K562 (cell line): ENCODE data around the gene KIF6. TPM values are rescaled to one million over a fixed set of nuclear protein-coding genes. Genes with fewer than 3 reads are reported as not detected.

ENCODE experiments used
- ATAC-seq: fragments of 200-7000 bp; cut with Tn5 transposase; 3 replicates; pipeline ENCODE4 v1.9.1; 2020; ENCODE audit warnings: moderate library complexity
- BruUV-seq: library from RNA; stranded (reverse); fragments of 400-500 nt; replicated peaks from 2 replicates; lab custom pipeline; 2021; lab: Mats Ljungman, UMichigan
- CTCF ChIA-PET: fragments of 300-600 bp; formaldehyde crosslinking; extraction: SDS; loops from one replicate; lab custom pipeline; 2021; ENCODE audit warnings: low intra/inter-chr PET ratio; lab: Yijun Ruan, JAX
- POLR2A ChIA-PET: fragments of 300-600, 350-650 bp; sonication (Branson Sonifier 250); formaldehyde crosslinking; extraction: SDS; loops from one replicate; lab custom pipeline; 2021; ENCODE audit warnings: antibody characterized with exemption, inconsistent platforms; lab: Yijun Ruan, JAX
- DNase-seq, 4 experiments: peaks; one replicate each; pipeline versions ENCODE4 v3.0.0 to v3.0.0-alpha.2; 2011 to 2018; ENCODE audit warnings: low spot score in 3 of 4, mixed read lengths in 3 of 4; ENCODE audit errors: extremely low read depth in 1 of 4
- FAIRE-seq: peaks from 2 replicates; lab custom pipeline; 2011; peaks lifted over from hg19 to GRCh38; lab: Jason Lieb, UNC
- H2AFZ ChIP-seq: 2 replicates; pipeline ENCODE4 v1.6.0; 2011; ENCODE audit warnings: low read depth, low read length, control low read depth, inconsistent platforms
- H3K27ac ChIP-seq: fragments of 200-600 bp; 3 replicates; pipeline ENCODE4 v1.8.0; 2011; ENCODE audit warnings: low read depth, mild to moderate bottlenecking, control low read depth, inconsistent platforms, low read length, moderate library complexity, mixed read lengths; ENCODE audit errors: extremely low read depth
- H3K27me3 ChIP-seq, 2 experiments: fragments of 300-600 bp in 1 of 2; 2 replicates in 1 of 2; 3 replicates in 1 of 2; pipeline versions ENCODE4 v1.6.0 to v1.8.0; 2011; ENCODE audit warnings: inconsistent platforms in 2 of 2, low read length in 2 of 2, mild to moderate bottlenecking in 1 of 2, mixed read lengths in 1 of 2, moderate library complexity in 1 of 2; ENCODE audit not compliant: control insufficient read depth in 2 of 2, insufficient read depth in 2 of 2
- H3K36me3 ChIP-seq: fragments of 300-600 bp; 3 replicates; pipeline ENCODE4 v1.8.0; 2011; ENCODE audit warnings: mild to moderate bottlenecking, low read length, inconsistent platforms; ENCODE audit not compliant: control insufficient read depth, insufficient read depth
- H3K4me1 ChIP-seq, 2 experiments: fragments of 200-600 bp in 1 of 2; replicated peaks in 1 of 2; 2 replicates in 1 of 2; 3 replicates in 1 of 2; pipeline versions ENCODE4 v1.5.1 to v1.8.0; 2011; ENCODE audit warnings: inconsistent platforms in 2 of 2, low read length in 2 of 2, mild to moderate bottlenecking in 1 of 2, mixed read lengths in 1 of 2, moderate library complexity in 1 of 2; ENCODE audit not compliant: control insufficient read depth in 2 of 2, insufficient read depth in 2 of 2
- H3K4me2 ChIP-seq: 2 replicates; pipeline ENCODE4 v1.6.1; 2011; ENCODE audit warnings: low read length, control low read depth, inconsistent platforms, mixed read lengths; ENCODE audit not compliant: insufficient read depth
- H3K4me3 ChIP-seq: fragments of 200-600 bp; sonication (generic), shearing (Covaris generic); 2 replicates; pipeline ENCODE4 v1.5.1; 2016; ENCODE audit warnings: control low read depth, inconsistent platforms
- H3K79me2 ChIP-seq: fragments of 200-600 bp; 3 replicates; pipeline ENCODE4 v1.8.0; 2011; ENCODE audit warnings: low read length, inconsistent platforms; ENCODE audit not compliant: control insufficient read depth, insufficient read depth
- H3K9ac ChIP-seq, 2 experiments: 2 replicates each; pipeline versions ENCODE4 v1.6.0 to v1.6.1; 2011; ENCODE audit warnings: low read depth in 2 of 2, low read length in 2 of 2, control low read depth in 1 of 2, inconsistent platforms in 1 of 2, mild to moderate bottlenecking in 1 of 2, mixed read lengths in 1 of 2; ENCODE audit not compliant: insufficient read depth in 1 of 2
- H3K9me1 ChIP-seq: one replicate; pipeline ENCODE4 v1.6.0; 2011; ENCODE audit warnings: inconsistent platforms, mild to moderate bottlenecking, low read length, moderate library complexity; ENCODE audit not compliant: control insufficient read depth, insufficient read depth
- H3K9me3 ChIP-seq: replicated peaks from 2 replicates; pipeline ENCODE4 v1.5.1; 2011; ENCODE audit warnings: low read depth, low read length, inconsistent platforms; ENCODE audit not compliant: control insufficient read depth, insufficient read depth
- H4K20me1 ChIP-seq: replicated peaks from 2 replicates; pipeline ENCODE4 v1.6.1; 2011; ENCODE audit warnings: low read length, inconsistent platforms, mixed read lengths; ENCODE audit not compliant: control insufficient read depth, insufficient read depth
- ARHGAP35 ChIP-seq: fragments of 450-650 bp; IDR thresholded peaks from 2 replicates; pipeline ENCODE4 v1.6.1; 2018; ENCODE audit not compliant: partially characterized antibody
- DEAF1 ChIP-seq: fragments of 450-650 bp; formaldehyde crosslinking; IDR thresholded peaks from 2 replicates; pipeline ENCODE4 v1.4.0; 2020; ENCODE audit warnings: mild to moderate bottlenecking, moderate library complexity
- DNMT1 ChIP-seq: fragments of 450-650 bp; IDR thresholded peaks from 2 replicates; pipeline ENCODE4 v1.6.1; 2016; ENCODE audit warnings: antibody characterized with exemption, mild to moderate bottlenecking
- KDM1A ChIP-seq, 2 experiments: fragments of 450-650 bp; IDR thresholded peaks; 2 replicates each; pipeline ENCODE4 v1.6.1; 2016; ENCODE audit warnings: mild to moderate bottlenecking in 2 of 2
- YBX1 ChIP-seq: fragments of 450-650 bp; IDR thresholded peaks from 2 replicates; pipeline ENCODE4 v1.7.1; 2016; ENCODE audit warnings: mild to moderate bottlenecking
- WGBS: fragments of 100-300 bp; shearing (Covaris generic); methylation state at CpG from one replicate; pipeline ENCODE4 v1.1.6; 2016; ENCODE audit warnings: low coverage, mixed read lengths; ENCODE audit not compliant: insufficient coverage; ENCODE audit errors: missing lambda C conversion rate; 5-methylcytosine and 5-hydroxymethylcytosine counted together
- in situ Hi-C: fragments of 300-500 bp; cut with MboI; formaldehyde crosslinking; loops from 4 replicates; pipeline ENCODE4 v1.15.0; 2018; ENCODE audit warnings: inconsistent platforms, mixed read lengths
- intact Hi-C: fragments of 100-400 bp; cut with micrococcal nuclease; formaldehyde crosslinking; loops from 2 replicates; pipeline ENCODE4 v1.14.2; 2022
- polyA plus RNA-seq, 8 experiments: library from polyadenylated mRNA; depleted of rRNA in 4 of 8; stranded (reverse) in 5 of 8; unstranded in 3 of 8; fragments of >200 nt; fragmentation: Nextera tagmentation in 2 of 8; fragmentation: Illumina TruSeq in 1 of 8; extraction: Ambion mirVana in 2 of 8; extraction: Trizol in 1 of 8; gene quantifications; 2 replicates each; pipeline versions ENCODE4 v1.2.1 to v1.2.3, GENCODE V29; 2011 to 2014; ENCODE audit warnings: inconsistent platforms in 1 of 8, missing spikeins in 1 of 8
- total RNA-seq, 7 experiments: library from RNA; depleted of rRNA in 6 of 7; stranded (reverse); fragments of >200 nt in 6 of 7; fragmentation: Illumina TruSeq in 2 of 7; extraction: Trizol in 2 of 7; gene quantifications; 2 replicates each; pipeline versions ENCODE4 v1.2.1 to v1.2.3, GENCODE V29; 2011 to 2021; ENCODE audit warnings: low replicate concordance in 1 of 7

KIF6 gene
- total and polyA plus RNA-seq, 9 of the 15 experiments (the other 6 are each of a cell fraction or from before 2014, with no cell fraction given) = not detected

GRCh38 chr6:39333644-39334438 lies 391.4 kb downstream of the KIF6 start:
- H3K36me3 ChIP-seq = no peaks in the 10 kb centered on the region
- DNase-seq (no peak), FAIRE-seq (no peak), ATAC-seq (no peak)
- no peak overlapping the region for H3K4me3 ChIP-seq
- peaks cover 11 to 34% of the 10 kb centered on the region in 2 experiments; a peak in 4 of 5 replicates for H3K27me3 ChIP-seq
- H3K9me3 ChIP-seq = no peaks in the 10 kb centered on the region
- no peak for TF ChIP-seq YBX1
- TF ChIP-seq DEAF1 (CRISPR knock-in tag) = no peak
- no peak for TF ChIP-seq ARHGAP35
- TF ChIP-seq DNMT1 = no peak
- TF ChIP-seq KDM1A (IDR thresholded peaks at IDR 0.05) = no peak
- in situ Hi-C loops (no loop called here), intact Hi-C loops (no loop called here)
- H4K20me1 ChIP-seq = no peaks in the 10 kb centered on the region
- no TSS peak for BruUV-seq
- H3K79me2 ChIP-seq = no peaks in the 10 kb centered on the region
- POLR2A ChIA-PET = interaction anchor here (0.6 to 0.7 kb wide), 2 partner anchors 13 to 367 kb away, joined by 3 to 4 read pairs; no protein-coding TSS in a partner anchor
- CTCF ChIA-PET = no interaction called here
- H3K4me2 ChIP-seq = no peak overlapping the region
- no peak overlapping the region for H3K9ac ChIP-seq
- H3K4me1 ChIP-seq = no peaks in the 10 kb centered on the region
- H3K9me1 ChIP-seq = no peaks in the 10 kb centered on the region
- no peak overlapping the region for H2AFZ ChIP-seq
- WGBS = 3% methylated on average over 7 of the region's 7 CpGs
- H3K27ac ChIP-seq = no peak overlapping the region
